Erythroblast (primary cell): Measurements from ENCODE around the gene PFDN6.

Experiments
- DNase-seq, 2 experiments: peaks; one replicate each; lab custom pipeline; 2025; lab: John Stamatoyannopoulos, UW
- GATA1 ChIP-seq: IDR thresholded peaks from 2 replicates; pipeline ENCODE4 v1.6.1; 2011; ENCODE audit warnings: low read depth, mild to moderate bottlenecking, control low read depth, low read length, moderate library complexity
- POLR2A ChIP-seq: IDR thresholded peaks from 2 replicates; pipeline ENCODE4 v1.6.1; 2011; ENCODE audit warnings: mild to moderate bottlenecking, low read length

The PFDN6 gene

GRCh38 chr6:33323623-33323948 is 34.2 kb downstream of the PFDN6 start:
- no peak for TF ChIP-seq POLR2A
- no peak for TF ChIP-seq GATA1
- DNase-seq: no peak

- TF ChIP-seq GATA1 (no peak), POLR2A (no peak)
- peak in 1 of 2 experiments; percentile 39 for DNase-seq
These were observed 34.7 kb downstream of the PFDN6 start for GRCh38 chr6:33324125-33324524.

- DNase-seq: no peak
- TF ChIP-seq POLR2A (no peak), GATA1 (no peak)
These were observed 39.7 kb downstream of the PFDN6 start for GRCh38 chr6:33329058-33329457.

GRCh38 chr6:33330736-33331135 is 41.3 kb downstream of the PFDN6 start:
- no peak for DNase-seq
- TF ChIP-seq POLR2A (no peak), GATA1 (no peak)

- TF ChIP-seq POLR2A: no peak
- no peak for TF ChIP-seq GATA1
- no peak for DNase-seq
These were observed 44.3 kb downstream of the PFDN6 start for GRCh38 chr6:33333666-33334065.

GRCh38 chr6:33335916-33336315 is 46.5 kb downstream of the PFDN6 start:
- DNase-seq: no peak
- TF ChIP-seq POLR2A (no peak), GATA1 (no peak)

GRCh38 chr6:33336495-33336894 is 47.1 kb downstream of the PFDN6 start:
- DNase-seq: no peak
- TF ChIP-seq GATA1 (no peak), POLR2A (no peak)

GRCh38 chr6:33339193-33339592 is 49.8 kb downstream of the PFDN6 start:
- TF ChIP-seq POLR2A (no peak), GATA1 (no peak)
- DNase-seq: no peak
